HFF-Myc (cell line): ENCODE results near the gene PRM3.

Experiments
- DNase-seq: peaks from one replicate; pipeline ENCODE4 v3.0.0-alpha.2; 2011; ENCODE audit warnings: low read depth; ENCODE audit errors: extremely low read depth
- H3K4me3 ChIP-seq: replicated peaks from 2 replicates; pipeline ENCODE4 v1.5.1; 2011; ENCODE audit warnings: low read depth, mild to moderate bottlenecking, control low read depth, low read length
- TF ChIP-seq, protein P1 (sequence below): IDR thresholded peaks from 2 replicates; pipeline ENCODE4 v1.5.1; 2012; ENCODE audit warnings: mild to moderate bottlenecking, low read depth, low read length, control low read depth; ENCODE audit errors: missing control alignments

The PRM3 gene

DNA sequence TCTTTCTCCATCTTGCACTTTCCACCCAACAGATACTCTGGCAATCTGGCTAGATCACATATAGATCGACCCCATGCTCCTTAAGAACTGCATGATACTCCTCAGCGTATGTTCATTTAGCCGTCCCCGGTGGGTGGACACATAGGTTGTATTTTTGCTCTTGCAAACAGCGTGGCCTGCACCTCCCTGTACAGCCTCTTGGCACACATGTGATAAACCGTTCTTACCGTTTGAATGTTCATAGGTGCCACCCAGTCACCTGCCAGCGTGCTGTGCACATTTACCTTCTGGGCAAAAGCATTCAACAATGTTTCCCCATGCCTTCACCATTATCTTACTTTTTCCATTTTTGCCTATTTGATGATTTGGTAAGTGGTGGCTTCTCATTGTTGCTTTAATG, 10.5 kb downstream of the PRM3 start:
- TF ChIP-seq, protein P1, sequence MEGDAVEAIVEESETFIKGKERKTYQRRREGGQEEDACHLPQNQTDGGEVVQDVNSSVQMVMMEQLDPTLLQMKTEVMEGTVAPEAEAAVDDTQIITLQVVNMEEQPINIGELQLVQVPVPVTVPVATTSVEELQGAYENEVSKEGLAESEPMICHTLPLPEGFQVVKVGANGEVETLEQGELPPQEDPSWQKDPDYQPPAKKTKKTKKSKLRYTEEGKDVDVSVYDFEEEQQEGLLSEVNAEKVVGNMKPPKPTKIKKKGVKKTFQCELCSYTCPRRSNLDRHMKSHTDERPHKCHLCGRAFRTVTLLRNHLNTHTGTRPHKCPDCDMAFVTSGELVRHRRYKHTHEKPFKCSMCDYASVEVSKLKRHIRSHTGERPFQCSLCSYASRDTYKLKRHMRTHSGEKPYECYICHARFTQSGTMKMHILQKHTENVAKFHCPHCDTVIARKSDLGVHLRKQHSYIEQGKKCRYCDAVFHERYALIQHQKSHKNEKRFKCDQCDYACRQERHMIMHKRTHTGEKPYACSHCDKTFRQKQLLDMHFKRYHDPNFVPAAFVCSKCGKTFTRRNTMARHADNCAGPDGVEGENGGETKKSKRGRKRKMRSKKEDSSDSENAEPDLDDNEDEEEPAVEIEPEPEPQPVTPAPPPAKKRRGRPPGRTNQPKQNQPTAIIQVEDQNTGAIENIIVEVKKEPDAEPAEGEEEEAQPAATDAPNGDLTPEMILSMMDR = no peak
- no peak overlapping the region for H3K4me3 ChIP-seq
- no peak for DNase-seq

DNA sequence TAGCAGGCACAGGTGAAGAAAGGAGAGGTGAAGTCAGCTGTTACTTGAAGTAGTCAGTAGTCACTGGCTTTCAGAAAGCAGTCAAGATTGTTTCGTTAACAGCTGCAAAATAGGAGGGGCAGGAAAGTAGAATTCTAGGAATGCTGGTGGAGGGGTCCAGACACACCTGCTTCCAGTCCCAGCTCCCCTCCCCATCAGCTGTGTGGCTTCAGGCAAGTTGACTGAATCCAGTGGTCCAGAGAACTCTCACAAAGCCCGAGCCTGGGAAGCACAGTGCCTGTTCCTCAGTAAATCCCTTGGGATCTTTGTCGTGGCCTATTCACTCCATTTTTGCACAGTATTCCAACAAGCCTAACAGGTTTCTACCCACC, 12.8 kb downstream of the PRM3 start:
- H3K4me3 ChIP-seq = no peak overlapping the region
- DNase-seq = no peak
- TF ChIP-seq, protein P1 = no peak

DNA sequence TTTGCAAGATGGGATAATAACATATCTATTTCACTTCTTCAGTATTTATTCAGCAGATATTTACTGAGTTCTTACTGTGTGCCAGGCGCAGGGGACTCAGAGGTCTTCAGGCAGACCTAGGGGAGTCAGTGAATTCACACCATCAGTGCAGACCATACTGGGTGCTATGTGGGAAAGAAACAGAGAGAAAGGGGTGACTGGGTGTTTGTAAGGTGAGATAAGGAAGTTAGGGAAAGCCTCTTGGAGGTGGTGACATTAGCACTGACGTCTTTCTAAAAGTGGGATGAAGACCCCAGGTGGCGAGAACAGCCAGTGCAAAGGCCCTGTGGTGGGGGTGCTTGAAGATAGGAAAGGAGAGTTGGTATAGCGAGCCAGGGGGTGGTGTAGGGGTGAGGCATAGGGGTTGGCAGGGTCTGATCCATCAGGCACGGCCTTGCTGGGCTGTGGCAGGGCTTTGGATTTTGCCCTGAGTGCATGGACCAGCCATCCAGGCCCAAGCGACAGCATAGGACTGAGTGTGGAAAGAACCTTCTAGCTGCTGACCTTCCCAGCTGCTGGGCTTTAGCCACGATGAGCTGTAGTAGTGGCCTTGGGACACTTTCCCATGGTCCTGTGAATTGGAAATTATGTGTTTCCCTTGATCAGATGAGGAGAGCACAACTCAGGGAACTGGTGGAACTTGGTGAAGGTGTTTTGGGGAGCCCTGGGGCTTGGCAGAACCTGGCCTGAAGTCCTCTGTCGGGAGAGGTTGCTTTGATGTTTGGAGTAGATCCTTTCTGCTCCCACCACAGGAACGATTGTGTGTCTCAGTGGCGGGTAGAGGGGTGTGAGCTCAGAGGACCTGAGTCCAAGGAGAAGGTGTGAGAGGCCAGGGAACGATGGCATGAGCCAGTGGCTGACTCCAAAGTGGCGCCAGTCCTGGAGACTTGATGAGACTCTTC, 13.5 kb downstream of the PRM3 start:
- DNase-seq = no peak
- TF ChIP-seq, protein P1 = no peak
- H3K4me3 ChIP-seq = no peak overlapping the region

DNA sequence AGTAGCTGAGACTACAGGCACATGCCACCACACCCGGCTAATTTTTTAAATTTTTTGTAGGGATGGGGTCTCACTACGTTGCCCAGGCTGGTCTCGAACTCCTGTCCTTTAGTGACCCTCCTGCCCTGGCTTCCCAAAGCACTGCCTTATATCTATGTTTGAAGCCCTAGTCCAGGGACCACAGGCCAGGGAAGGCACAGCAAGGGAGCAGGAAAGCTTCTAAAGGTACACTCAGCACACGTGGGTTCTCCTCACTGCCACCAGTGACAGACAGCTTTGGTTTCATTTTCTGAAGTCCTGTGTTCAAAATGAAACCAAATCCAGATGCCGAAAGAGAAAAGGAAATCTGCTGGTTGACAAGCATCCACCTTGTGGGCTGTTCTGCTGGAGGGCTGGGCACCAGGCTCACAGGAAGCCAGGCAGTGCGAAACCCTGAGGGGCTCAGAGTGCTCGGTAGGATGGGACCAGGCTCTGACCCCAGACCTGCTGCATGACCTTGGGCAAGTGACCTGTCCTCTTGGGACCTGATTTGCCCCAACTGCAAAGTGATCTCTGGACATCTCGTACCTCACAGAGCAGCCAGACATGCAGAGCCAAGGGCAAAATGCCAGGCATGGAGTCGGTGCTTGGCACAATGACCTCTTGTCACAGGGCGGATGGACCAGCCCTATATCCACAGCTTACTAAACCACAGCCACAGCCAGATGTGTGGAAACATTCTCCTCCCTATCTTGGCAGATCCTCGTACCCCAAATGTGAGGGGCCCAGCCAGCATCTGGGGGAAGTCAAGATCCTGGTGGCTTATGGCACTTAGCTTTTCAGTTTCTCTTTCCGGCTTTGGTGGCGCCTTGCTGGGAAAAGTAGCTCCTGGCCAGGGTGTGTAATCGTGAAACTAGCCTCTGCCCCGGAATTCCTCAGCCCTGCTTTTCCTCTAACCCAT, 14.6 kb downstream of the PRM3 start:
- no peak for DNase-seq
- no peak overlapping the region for H3K4me3 ChIP-seq
- TF ChIP-seq, protein P1 = no peak

DNA sequence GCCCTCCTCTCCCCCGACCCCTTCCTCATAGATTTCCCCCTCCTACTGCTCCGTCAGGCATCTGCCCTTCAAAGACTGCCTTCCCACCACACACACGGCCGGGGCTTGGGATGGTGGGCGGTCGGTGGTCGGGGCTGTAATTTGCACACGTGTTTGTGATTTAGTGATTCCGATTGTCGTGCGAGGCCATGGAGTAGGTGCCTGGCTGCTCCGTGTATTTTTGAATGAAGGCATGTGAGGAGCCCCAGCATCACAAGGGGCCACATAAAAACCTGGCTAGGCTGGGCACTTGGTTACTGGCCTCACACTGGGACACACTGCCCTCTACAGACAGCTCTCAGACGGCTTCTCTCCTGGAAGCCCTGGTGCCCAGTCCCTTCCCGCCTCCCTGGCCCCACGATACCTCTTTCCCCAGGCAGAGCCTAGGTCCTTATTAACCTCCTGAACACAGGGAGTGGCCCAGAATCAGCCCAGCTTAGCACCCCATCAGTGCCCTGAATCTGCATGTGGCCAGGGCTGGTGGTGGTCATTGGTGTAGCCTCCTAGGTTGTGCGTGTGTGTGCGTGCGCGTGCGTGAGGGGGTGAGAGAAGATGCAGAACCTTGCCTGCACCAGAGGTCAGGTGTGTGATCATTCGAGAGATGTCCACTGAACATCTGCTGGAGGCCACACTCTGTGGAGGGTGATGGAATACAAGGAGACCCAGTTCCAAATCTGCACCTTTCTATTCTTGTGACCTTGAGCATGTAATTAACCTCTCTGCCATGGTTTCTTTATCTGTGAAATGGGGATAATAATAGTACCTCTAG, 16.1 kb downstream of the PRM3 start:
- TF ChIP-seq, protein P1 = peak; percentile 80
- peak overlapping the region; percentile 64 for H3K4me3 ChIP-seq
- peak; percentile 76 for DNase-seq

DNA sequence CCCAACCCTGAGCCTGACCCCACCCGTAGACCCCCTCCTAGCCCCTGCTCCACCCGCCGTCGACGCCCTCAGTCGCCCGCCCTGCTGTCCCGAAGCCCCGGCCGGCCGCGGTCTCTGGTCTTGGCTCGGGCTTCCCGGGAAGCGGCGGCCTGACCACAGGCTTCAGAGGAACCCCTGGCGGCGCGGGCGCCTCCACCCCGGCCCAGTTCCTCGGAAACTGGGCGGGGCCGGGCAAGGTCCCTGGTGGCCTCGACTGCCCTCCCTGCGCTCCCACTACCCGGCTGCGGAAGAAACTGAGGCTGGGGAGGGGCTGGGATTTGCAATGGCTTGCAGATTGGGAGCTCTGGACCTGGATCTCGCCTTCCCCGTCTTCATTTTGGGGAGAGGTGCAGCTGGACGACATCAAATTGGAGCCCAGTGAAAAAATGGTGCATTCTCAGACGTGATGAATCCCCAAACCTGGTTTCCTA, 16.7 kb downstream of the PRM3 start:
- no peak for DNase-seq
- TF ChIP-seq, protein P1 = no peak
- peak overlapping the region; percentile 64 for H3K4me3 ChIP-seq
